HG03045 (cell line): Measurements from ENCODE around the gene MYOG.

Source experiments
- ATAC-seq: cut with Tn5 transposase; IDR thresholded peaks from one replicate; pipeline ENCODE4 v1.9.1; 2021; ENCODE audit warnings: mild to moderate bottlenecking, moderate library complexity; ENCODE audit not compliant: unreplicated experiment

MYOG gene

DNA sequence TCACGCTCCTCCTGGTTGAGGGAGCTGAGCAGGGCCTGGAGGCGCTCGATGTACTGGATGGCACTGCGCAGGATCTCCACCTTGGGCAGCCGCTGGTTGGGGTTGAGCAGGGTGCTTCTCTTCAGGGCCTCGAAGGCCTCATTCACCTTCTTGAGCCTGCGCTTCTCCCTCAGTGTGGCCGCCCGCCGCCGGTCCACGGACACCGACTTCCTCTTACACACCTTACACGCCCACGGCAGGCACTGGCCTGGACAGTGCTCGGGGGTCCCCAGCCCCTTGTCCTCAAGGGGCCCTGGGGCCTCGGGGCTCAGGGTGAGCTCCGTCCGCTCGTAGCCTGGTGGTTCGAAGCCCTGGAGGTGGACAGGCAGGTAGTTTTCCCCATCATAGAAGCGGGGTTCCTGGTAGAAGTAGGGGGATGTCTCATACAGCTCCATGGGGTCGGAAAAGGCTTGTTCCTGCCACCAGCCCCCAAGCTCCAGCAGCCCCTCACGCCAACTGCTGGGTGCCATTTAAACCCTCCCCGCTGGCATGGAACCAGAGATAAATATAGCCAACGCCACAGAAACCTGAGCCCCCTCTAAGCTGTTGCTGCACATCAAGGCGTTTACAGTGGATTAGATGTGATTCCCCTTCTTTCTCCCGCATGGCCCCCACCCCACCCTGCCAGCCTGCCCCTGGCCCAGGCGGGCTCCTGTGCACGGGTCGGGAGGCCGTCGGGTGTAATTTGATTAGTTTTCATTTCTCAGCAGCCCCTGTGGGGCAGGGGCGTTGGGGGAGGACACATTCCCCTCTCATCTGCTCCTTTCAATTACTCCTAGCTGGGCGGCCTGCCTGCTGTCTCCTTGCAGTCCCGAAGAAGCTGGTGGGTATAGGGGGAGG lies at the start of gene MYOG:
MYOG (minus strand) TSS at position 485 of the 879 bp plus-strand sequence; CDS start at position 434, 51 bp downstream.
- no peak for ATAC-seq

- ATAC-seq, result no peak
Measured at GRCh38 chr1:203133970-203134725, 48.3 kb upstream of the MYOG start.

- ATAC-seq, result no peak
Measured at GRCh38 chr1:203131548-203132200, 45.9 kb upstream of the MYOG start.

DNA sequence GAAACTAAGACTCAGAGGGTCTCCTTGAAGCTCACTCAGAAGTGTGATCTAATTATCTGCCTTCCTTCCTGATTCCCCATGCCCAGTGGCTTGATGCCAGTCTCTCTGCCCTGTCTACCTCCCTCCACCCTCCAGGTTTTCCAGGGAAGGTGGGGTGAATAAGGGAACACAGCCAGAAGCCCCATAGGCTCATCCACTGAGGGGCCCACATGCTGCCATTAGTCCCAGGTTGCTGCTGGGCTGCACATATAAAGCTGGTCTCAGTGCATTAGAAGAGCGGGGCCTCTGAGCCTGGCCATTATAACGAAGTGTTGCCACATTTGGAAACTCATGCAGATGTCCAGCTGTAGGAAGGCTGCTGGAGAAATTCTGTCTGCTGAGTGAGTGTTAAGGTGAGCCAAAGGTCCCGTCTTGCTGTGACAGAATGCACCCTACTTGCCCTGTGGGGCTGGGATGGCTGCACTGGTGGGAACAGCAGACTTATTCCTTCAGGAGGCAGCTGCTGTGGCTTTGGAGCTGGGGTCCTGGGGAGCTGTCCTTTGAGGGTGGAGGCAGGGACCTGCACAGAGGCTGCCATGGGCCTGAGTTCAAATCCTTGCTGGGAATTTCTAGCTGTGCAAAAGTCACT lies 44.7 kb upstream of the MYOG start:
- no peak for ATAC-seq

DNA sequence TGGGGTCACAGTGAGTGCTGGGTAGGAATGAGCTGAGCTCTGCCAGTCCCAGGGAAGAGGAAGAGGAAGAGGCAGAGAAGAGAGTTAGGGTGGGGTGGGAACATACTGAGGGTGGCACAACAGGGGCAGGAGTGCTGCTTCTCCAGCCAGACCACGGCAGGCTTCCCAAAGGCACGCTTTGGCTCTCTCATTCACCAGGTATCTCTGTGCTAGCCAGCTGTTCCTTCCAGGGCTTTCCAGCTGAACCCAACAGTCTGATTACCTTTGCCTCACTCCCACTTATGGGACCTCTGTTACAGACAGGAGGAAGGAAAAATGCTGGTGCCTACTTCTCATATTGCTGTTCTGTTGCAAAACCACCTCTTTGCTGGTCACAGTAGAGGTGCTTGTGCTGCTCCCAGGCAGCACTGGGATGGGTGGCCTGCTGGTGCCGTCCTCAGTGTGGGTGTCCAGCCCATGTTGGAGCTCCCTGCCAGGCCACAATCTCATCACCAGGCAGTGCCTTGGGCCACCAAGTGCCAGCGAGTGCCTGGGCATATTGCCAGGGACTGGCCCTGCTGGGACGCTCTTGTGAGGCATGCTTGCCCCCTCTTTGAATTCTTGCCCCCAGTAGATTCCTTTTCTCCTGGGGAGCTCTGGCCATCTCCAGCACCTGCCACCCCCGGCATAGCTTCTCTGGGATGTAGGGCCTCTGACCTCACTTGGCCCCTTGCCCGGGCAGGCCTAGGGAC lies 43.9 kb upstream of the MYOG start:
- no peak for ATAC-seq

- ATAC-seq, result no peak
Measured at GRCh38 chr1:203128716-203129500, 43.1 kb upstream of the MYOG start.

DNA sequence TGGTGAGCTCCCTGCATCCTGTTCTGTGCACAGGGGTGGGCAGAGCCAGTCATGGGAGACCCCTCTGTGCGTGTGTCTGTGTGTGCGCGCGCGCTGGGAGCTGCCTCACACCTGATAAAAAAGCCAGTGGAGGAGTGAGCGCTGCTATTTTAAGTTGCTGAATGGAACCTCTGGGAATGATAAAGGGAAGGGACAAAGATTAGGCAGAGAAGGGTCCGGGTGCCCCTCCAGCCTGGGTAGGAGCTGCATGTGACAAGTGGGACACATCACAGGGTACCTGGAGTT lies 42.6 kb upstream of the MYOG start:
- no peak for ATAC-seq

- ATAC-seq, result no peak
Measured at GRCh38 chr1:203127666-203128430, 42.0 kb upstream of the MYOG start, which contains the start of gene ADORA1. TSS of gene ADORA1 (plus strand) at chr1:203127726. CDS start at chr1:203128842, 1,116 bp downstream.

DNA sequence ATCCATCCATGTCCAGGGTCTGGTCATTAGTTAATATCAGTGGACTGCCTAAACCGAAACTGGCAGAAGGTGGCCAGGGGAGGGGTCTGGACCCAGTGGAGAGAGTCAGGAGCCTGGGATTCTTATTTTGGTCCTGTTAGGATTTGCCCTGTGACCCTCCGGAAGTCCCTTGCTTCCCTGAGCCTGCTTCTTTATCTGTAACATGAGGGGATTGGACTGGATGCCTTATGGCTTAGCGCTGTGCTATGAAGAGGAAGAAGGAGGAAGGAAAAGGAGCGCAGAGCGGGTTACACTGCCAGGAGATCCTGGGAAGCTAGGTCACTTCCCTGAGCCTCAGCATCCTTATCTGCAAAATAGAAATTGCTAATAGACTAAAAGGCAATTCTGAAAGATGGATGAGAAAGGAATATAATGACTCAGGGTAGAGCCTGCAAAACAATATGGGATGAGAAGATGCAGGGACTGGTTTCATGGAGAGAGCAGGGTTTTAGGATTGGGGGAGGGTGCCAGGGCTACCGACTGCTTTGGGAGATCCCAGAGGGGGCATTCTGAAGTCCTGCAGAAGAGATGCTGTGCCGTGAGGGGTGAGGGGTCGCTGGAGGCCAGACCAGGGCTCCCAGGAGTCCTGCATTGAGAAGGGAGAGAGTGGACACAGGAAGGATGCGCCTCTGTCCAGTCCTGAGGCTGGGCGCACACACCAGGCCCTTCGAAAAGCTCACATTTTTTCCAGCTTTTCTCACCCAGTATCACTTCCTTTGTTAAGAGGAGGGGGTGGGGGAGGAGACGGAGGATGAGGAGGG lies 41.3 kb upstream of the MYOG start:
- no peak for ATAC-seq

GRCh38 chr1:203126151-203126865 lies 40.5 kb upstream of the MYOG start:
- ATAC-seq, result no peak

- no peak for ATAC-seq
Measured at GRCh38 chr1:203124546-203125317, 38.9 kb upstream of the MYOG start.

GRCh38 chr1:203124011-203124410 lies 38.2 kb upstream of the MYOG start:
- ATAC-seq, result no peak

DNA sequence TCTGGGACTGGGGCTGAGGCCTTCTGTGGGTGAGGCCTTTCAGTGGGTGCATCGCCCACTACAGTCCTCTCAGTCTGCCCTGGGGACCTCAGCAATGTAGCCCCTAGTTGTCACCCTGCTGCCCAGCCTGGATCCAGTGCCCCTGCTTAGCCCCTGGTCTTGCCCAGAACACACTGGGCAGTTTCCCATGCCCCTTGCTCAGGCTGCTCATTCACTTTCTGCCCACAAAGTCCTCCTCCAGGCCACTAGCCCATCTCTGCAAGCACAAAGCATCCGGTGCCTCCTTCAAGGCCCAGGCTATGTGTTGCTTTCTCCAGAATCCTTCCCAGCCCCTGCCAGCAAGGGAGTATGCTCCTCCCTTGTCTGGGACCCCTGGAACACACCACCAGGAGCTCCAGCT lies 36.3 kb upstream of the MYOG start:
- no peak for ATAC-seq

DNA sequence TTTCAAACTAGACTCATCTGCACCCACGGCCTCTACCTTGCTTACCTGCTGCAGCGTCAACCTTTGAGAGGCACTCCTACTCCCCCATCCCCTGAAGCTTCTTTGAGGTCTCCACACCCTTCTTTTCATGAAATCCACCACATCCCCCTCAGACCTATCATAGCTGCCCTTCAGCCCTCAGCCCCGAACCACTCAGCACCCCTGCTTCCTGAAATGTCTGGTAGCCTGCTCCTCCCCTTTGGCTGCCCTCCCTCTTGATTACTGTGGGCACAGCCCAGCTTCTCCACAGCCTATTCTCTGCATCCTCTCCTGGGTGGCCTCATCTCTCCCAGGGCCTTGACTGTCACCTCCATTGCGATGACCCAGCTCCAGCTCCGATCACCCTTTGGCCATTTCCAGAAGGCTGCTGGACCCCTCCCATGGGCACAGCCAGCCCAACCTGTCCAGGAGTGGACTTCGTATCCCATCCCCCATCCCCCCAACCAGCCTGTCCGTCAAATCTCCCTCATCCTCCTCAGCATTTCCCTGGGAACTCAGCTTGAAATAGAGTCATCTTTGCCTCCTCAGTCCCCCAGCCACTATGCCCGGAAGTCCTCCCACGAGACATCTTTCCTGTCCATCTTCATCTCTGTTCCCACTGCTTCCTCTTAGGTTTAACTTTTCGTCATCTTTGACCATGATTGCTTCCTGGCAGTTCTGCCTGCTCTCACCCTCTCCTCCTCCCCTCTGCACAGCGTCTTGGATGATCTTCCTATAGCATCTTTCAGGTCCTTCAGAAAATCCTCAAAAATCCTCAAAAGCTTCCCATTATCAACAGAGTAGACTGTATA lies 35.6 kb upstream of the MYOG start:
- no peak for ATAC-seq

- ATAC-seq, result no peak
Measured at GRCh38 chr1:203120325-203121153, 34.7 kb upstream of the MYOG start.
